ENCODE data around the gene SDC4. TPM values are rescaled to one million over a fixed set of nuclear protein-coding genes. Genes with fewer than 3 reads are reported as not detected.

Gene SDC4
- total RNA-seq, 4 donors from 2014 or later: 60.7 to 140 (median 94.3) TPM

DNA sequence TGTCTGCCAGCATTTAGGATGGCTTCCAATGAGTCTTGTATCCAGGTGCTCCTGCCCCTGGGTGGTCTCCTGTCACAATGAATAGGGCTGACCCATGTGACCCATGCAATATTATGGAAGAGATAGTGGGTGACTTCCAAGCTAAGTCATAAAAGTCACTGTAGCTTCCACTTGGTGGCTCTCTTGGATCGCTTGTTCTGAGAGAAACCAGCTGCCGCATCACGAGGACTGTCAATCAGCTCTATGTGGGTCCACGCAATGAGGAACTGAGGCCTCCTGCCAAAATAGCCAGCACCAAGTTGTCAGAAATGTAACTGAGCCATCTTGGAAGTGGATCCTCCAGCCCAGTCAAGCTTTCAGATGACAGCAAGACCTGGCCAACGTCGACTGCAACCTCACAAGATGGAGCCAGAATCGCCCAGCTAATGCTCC is 25.3 kb downstream of the SDC4 start:
- Histone ChIP-seq H3K27ac (peak overlapping the region; percentile 22 to 67 (median 37)), H3K9me3 (no peaks in the 10 kb centered on the region), H3K4me1 (peaks cover 5 to 35% (median 24%) of the 10 kb centered on the region in 4 donors), H3K4me3 (no peak overlapping the region), H3K36me3 (peaks cover 0 to 10% (median 0%) of the 10 kb centered on the region in 4 donors), H3K27me3 (no peaks in the 10 kb centered on the region)
- WGBS, 2 donors (ENCODE audit: low coverage in 1 of 2): 41% methylated on average over 7 of the region's 7 CpGs; no CpG with 5 or more reads in 1 of the 2 donors
- TF ChIP-seq POLR2AphosphoS5 (IDR thresholded peaks at IDR 0.05) (peak in 1 of 3 donors; percentile 8), EP300 (IDR thresholded peaks at IDR 0.05; ENCODE audit: low read depth) (no peak), POLR2A (IDR thresholded peaks at IDR 0.05) (no peak)
- TF ChIP-seq, protein P1, sequence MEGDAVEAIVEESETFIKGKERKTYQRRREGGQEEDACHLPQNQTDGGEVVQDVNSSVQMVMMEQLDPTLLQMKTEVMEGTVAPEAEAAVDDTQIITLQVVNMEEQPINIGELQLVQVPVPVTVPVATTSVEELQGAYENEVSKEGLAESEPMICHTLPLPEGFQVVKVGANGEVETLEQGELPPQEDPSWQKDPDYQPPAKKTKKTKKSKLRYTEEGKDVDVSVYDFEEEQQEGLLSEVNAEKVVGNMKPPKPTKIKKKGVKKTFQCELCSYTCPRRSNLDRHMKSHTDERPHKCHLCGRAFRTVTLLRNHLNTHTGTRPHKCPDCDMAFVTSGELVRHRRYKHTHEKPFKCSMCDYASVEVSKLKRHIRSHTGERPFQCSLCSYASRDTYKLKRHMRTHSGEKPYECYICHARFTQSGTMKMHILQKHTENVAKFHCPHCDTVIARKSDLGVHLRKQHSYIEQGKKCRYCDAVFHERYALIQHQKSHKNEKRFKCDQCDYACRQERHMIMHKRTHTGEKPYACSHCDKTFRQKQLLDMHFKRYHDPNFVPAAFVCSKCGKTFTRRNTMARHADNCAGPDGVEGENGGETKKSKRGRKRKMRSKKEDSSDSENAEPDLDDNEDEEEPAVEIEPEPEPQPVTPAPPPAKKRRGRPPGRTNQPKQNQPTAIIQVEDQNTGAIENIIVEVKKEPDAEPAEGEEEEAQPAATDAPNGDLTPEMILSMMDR (IDR thresholded peaks at IDR 0.05): peak in 2 of 5 experiments; percentile 23 to 43
- intact Hi-C loops (cut with DNase I; ENCODE audit: low total_unique reads): no loop called here
- in situ Hi-C loops (cut with MboI; ENCODE audit: low pct_ligation_motif_present in 1 of 4, low pct_unique_long_range_greater_than_20kb in 1 of 4, low sequenced_read_pairs in 3 of 4): loop anchor here in 2 of 4 donors (10.0 to 25.0 kb wide), 3 partner anchors 114 to 452 kb away; no protein-coding TSS in a partner anchor
- peak; percentile 60 for DNase-seq

DNA sequence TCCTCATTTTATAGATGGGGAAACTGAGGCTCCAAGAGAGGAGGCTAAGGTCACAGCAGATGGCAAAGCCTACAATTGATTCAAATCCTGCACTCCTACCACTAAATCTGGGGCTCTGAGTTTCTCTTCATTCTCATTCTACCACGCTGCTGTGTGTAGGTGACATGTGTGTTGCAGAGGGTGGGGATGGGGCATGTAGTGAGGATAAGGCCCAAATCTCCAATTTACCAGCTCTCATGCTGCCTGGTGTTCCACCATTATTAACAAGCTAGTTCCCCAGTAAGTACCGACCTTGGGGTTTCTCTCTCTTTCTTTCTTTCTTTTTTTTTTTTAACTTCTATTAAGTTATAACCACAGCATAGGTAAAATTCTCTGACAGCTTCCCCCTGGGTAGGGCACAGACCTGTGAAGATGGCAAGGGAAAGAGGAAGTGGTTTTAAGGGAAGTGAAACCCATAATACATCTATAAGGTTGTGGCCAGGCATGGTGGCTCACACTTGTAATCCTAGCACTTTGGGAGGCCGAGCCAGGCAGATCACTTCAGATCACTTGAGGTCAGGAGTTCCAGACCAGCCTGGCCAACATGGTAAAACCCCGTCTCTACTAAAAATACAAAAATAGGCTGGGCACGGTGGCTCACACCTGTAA is 27.2 kb downstream of the SDC4 start:
- H3K36me3 ChIP-seq: no peaks in the 10 kb centered on the region
- TF ChIP-seq EP300 (IDR thresholded peaks at IDR 0.05; ENCODE audit: low read depth) (no peak), POLR2A (IDR thresholded peaks at IDR 0.05) (no peak), POLR2AphosphoS5 (IDR thresholded peaks at IDR 0.05) (no peak)
- TF ChIP-seq, protein P1 (IDR thresholded peaks at IDR 0.05): no peak
- in situ Hi-C loops (cut with MboI; ENCODE audit: low pct_ligation_motif_present in 1 of 4, low pct_unique_long_range_greater_than_20kb in 1 of 4, low sequenced_read_pairs in 3 of 4) (loop anchor here in 2 of 4 donors (10.0 to 25.0 kb wide), 3 partner anchors 116 to 454 kb away; no protein-coding TSS in a partner anchor), intact Hi-C loops (cut with DNase I; ENCODE audit: low total_unique reads) (no loop called here)
- H3K4me3 ChIP-seq: no peak overlapping the region
- WGBS, 2 donors (ENCODE audit: low coverage in 1 of 2): 60 to 76% methylated on average over 5 of the region's 5 CpGs
- H3K27ac ChIP-seq: peak overlapping the region; percentile 3 to 67 (median 62)
- H3K9me3 ChIP-seq: no peaks in the 10 kb centered on the region
- DNase-seq: no peak
- peaks cover 5 to 35% (median 24%) of the 10 kb centered on the region in 4 donors for H3K4me1 ChIP-seq
- H3K27me3 ChIP-seq: peaks cover 19% of the 10 kb centered on the region

DNA sequence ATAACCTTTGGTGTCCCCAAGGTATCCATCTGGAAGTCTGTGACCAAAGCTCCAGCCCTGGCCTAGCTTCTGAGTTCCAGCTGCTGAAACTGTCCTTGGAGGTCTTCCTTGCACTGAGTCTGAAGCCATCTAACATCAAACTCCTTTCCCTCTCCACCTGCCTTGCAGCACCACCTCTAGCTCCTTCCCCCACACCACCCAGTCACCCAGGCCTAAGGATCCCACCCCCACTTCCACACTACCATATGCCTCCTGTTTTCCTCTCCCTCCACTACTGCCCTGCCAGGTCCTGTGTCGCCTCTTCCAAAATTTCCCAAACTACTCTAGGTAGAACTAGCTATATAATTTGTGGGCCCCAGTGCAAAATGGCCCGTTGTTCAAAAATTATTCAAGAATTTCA is 29.3 kb downstream of the SDC4 start:
- peaks cover 5 to 35% (median 24%) of the 10 kb centered on the region in 4 donors for H3K4me1 ChIP-seq
- in situ Hi-C loops (cut with MboI; ENCODE audit: low pct_ligation_motif_present in 1 of 4, low pct_unique_long_range_greater_than_20kb in 1 of 4, low sequenced_read_pairs in 3 of 4): loop anchor here (5.0 to 25.0 kb wide), 5 partner anchors 118 to 456 kb away; no protein-coding TSS in a partner anchor
- intact Hi-C loops (cut with DNase I; ENCODE audit: low total_unique reads): loop anchor here (5.0 kb wide), 3 partner anchors 53 to 453 kb away; no protein-coding TSS in a partner anchor
- no peak for DNase-seq
- WGBS, 2 donors (ENCODE audit: low coverage in 1 of 2): 52 to 82% methylated on average over 2 of the region's 2 CpGs
- H3K27ac ChIP-seq: no peak overlapping the region
- no peaks in the 10 kb centered on the region for H3K36me3 ChIP-seq
- peaks cover 35% of the 10 kb centered on the region for H3K27me3 ChIP-seq
- H3K4me3 ChIP-seq: no peak overlapping the region
- TF ChIP-seq EP300 (IDR thresholded peaks at IDR 0.05; ENCODE audit: low read depth) (no peak), POLR2AphosphoS5 (IDR thresholded peaks at IDR 0.05) (no peak), POLR2A (IDR thresholded peaks at IDR 0.05) (no peak)
- TF ChIP-seq, protein P1 (IDR thresholded peaks at IDR 0.05): no peak
- no peaks in the 10 kb centered on the region for H3K9me3 ChIP-seq

DNA sequence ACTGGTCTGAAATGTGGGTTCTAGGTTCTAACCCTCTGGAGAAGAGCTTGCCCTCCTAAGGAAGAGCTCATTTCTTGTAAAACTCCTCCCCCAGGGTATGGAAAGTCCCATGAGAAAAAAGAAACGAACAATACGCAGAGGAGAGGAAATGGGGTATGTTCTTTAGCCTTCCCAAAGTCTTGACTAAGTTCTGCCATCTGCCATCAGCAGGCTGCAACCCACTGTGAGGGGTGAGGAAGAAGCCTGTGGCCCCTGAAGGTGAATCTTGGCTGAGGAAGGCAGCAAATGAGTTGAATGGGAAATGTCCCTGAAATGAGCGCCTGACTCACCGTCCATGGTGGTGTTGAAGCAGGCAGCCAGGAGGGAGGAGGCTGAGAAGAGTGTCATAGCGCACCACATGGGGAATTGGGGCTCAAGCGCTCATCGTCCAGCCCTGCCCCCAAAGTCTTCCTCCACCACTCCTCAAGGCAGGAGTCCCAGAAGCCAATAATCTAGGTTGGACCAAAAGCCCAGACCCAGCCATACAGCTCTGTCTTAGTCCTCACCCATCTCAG is 29.8 kb downstream of the SDC4 start:
- intact Hi-C loops (cut with DNase I; ENCODE audit: low total_unique reads): loop anchor here (5.0 kb wide), 3 partner anchors 54 to 454 kb away; no protein-coding TSS in a partner anchor
- Histone ChIP-seq H3K9me3 (no peaks in the 10 kb centered on the region), H3K4me1 (peaks cover 5 to 35% (median 24%) of the 10 kb centered on the region in 4 donors), H3K36me3 (no peaks in the 10 kb centered on the region), H3K27ac (no peak overlapping the region), H3K4me3 (no peak overlapping the region), H3K27me3 (peaks cover 38% of the 10 kb centered on the region)
- 74% methylated on average over 7 of the region's 7 CpGs; no CpG with 5 or more reads in 1 of the 2 donors for WGBS, 2 donors (ENCODE audit: low coverage in 1 of 2)
- no peak for DNase-seq
- no peak for TF ChIP-seq POLR2AphosphoS5 (IDR thresholded peaks at IDR 0.05)
- in situ Hi-C loops (cut with MboI; ENCODE audit: low pct_ligation_motif_present in 1 of 4, low pct_unique_long_range_greater_than_20kb in 1 of 4, low sequenced_read_pairs in 3 of 4): loop anchor here (5.0 to 25.0 kb wide), 5 partner anchors 119 to 456 kb away; no protein-coding TSS in a partner anchor
